Loucy (cell line): Measurements from ENCODE around the gene STRN4.

Experiments used
- CTCF ChIP-seq: fragments of 200-600 bp; sonication (generic); conservative IDR thresholded peaks from 2 replicates; pipeline ENCODE4 v1.5.1; 2014; ENCODE audit warnings: mild to moderate bottlenecking, antibody characterized with exemption, low read length
- EZH2phosphoT487 ChIP-seq: fragments of 200-600 bp; IDR thresholded peaks from 2 replicates; pipeline ENCODE4 v1.6.1; 2018; ENCODE audit warnings: antibody characterized with exemption, mild to moderate bottlenecking, moderate library complexity, borderline replicate concordance

- TF ChIP-seq CTCF (no peak), EZH2phosphoT487 (no peak)
Measured at GRCh38 chr19:46723023-46723461, 23.2 kb downstream of the STRN4 start.
